Hepatic stellate cell (primary cell): ENCODE measurements around the gene BBS1.
A peak's percentile ranks its signal among the peaks of the same experiment; 100 is the strongest.
"Not testable (repeated sequence)": the region's sequence is repeated elsewhere in the genome, so short reads cannot be mapped to it uniquely, and the experiment has no call there.

Source experiments
- DNase-seq: peaks from one replicate; pipeline ENCODE4 v3.0.0; 2011; ENCODE audit warnings: low spot score

BBS1 gene

GRCh38 chr11:66510271-66510989 lies at the start of gene BBS1:
Gene BBS1 (plus strand): TSS chr11:66510635. CDS start chr11:66510660, 25 bp downstream.
- peak; percentile 85 for DNase-seq

DNA sequence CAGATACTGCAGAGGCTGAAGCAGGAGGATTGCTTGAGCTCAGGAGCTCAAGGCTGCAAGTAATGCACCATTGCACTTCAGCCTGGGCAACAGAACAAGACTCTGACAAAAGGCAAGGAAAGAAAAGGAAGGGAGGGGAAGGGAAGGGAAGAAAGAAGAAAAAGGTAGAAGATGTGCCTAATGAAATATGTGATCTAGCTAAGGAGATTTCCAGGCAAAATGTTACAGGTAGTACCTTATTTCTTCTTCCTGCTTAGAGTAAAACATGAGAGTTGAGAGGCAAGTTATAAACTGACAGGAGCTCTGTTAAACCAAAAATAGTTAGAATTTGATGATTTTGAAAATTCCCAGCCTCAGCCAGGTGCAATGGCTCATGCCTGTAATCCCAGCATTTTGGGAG lies 48.4 kb upstream of the BBS1 start:
- no peak for DNase-seq

DNA sequence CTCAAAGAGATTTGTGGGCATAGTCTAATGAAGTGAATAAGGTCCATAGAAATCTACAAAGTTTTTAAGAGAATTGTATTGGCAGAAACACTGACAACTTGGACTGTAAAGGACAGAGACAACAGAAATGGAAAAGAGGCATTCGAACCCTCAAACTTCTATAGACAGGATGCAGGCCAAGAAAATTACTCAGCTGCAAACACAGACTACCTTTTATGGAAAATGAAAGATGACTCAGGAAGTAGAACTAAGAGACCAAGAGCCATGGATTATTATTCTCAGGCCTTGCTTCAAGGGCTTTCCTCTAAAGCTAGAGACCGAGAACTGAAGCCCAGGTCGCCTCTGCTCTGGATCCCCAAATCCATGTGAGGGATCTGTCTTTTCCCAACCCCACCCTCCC lies 47.5 kb upstream of the BBS1 start:
- DNase-seq, result no peak

- not testable (repeated sequence) for DNase-seq
These were observed 46.3 kb upstream of the BBS1 start for GRCh38 chr11:66464116-66464515.

DNA sequence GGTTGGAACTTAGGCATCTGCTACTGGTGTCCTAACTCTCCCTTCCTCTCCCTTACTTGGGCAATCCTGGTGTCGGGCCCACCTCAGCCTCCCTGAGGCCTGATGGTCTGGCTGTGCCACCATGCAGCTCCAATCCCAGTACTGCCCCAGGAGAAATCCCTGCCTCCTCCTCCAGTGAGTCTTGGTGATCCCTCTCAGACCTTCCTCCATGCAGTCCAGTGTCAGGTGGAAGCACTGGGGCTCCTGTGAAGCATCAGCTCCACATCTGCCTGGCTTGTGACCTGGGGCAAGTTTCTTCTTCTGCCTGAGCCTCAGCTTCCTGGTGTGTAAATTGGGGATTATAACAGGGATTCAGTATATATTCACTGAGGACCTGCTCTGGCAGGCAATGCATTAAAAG lies 45.5 kb upstream of the BBS1 start:
- DNase-seq, result no peak

GRCh38 chr11:66465373-66466224 lies 44.8 kb upstream of the BBS1 start:
- DNase-seq, result no peak

DNA sequence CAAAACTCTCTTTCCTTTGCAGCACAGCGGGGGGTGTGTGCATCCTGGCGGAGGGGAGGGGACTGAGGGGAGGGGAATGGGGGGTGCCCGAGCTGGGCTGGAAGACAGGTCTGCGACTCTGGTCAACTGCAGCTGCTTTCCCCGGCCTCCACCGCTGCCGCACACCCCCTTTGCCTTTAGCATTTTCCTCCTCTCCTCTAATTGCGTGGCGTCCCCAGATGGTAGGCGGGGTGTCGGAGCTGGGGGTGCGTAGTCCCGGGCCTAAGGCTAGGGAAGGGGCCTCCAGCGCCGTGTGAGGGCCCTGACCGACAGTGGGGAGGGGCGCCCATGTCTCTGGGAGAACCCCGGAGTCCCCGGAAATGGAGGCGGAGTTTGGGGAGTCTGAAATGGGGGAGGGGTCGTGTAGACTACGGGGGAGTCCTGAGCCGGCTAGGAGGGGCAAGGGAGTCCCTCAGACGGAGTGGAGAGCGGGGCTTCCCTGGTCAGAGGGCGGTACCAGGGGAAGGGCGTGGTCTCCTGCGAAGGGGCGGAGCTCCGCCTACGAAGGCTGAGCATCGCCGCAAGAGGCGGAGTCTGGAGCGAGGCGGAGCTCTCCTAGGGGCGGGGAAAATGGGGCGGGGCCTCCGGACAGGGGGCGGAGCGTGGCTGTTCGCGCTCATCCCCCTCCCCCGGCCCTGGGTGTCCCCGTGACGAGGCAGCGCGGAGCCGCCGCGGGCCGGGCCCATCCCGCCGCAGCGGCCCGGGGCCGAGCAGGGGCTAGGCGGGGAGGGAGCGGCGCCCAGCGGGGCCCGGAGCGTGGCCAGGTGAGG lies 44.0 kb upstream of the BBS1 start, which contains the start of gene PELI3:
PELI3 (plus strand) TSS at position 681 of the 809 bp plus-strand sequence. CDS start 1,224 bp downstream, outside the sequence.
- DNase-seq, result peak; percentile 94

DNA sequence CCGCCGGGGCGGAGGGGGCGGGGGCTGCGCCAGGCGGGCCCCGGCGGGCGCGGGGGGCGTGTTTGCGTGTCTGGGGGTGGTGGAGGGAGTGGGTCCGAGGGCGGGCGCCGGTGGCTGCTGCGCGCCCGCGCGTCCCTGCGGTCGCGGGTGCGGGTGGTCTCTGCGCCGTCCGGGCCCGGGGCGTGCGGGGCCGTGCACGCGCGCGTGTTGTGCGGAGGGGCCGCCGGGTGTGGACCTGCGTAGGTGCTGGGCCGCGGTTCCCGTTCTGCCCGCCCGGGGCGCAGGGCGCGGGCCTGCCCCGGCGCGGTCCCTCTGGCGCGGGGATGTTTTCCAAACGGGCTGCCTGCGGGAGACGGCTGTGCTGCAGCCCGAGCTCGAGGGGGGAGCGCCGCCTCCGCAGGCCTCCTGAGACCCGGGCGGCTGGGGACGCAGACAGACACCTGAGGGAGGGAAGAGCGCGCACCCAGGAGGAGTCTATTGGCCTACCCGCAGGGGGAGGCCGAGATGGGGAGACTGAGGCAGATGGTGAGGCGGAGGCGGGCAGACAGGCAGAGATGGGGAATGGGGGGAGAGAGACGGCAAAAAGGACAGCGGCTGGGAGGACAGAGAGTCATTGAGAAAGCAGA lies 43.3 kb upstream of the BBS1 start:
- peak; percentile 72 for DNase-seq

DNA sequence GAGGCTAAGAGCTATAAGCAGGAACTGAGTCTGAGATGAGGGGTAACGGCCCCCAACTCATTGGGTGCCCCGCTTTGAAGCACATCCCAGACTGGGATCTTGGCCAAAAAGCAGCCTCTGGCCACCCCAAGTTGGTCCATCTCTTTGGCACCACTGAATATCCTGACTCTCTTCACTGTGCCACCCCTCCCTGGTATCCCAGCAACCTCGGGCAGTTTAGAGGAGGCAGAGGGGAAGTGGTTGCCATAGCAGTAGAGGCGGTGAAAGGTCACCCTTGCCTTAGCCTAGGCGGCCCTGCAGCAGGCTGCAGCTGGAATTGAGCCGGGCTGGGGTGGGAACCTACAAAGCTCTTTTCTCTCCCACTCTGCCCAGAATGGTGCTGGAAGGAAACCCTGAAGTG lies 42.7 kb upstream of the BBS1 start:
- no peak for DNase-seq

- no peak for DNase-seq
These were observed 41.7 kb upstream of the BBS1 start for GRCh38 chr11:66468691-66469090.

- no peak for DNase-seq
These were observed 41.0 kb upstream of the BBS1 start for GRCh38 chr11:66469441-66469840.

- DNase-seq, result no peak
These were observed 40.4 kb upstream of the BBS1 start for GRCh38 chr11:66470015-66470414.

DNA sequence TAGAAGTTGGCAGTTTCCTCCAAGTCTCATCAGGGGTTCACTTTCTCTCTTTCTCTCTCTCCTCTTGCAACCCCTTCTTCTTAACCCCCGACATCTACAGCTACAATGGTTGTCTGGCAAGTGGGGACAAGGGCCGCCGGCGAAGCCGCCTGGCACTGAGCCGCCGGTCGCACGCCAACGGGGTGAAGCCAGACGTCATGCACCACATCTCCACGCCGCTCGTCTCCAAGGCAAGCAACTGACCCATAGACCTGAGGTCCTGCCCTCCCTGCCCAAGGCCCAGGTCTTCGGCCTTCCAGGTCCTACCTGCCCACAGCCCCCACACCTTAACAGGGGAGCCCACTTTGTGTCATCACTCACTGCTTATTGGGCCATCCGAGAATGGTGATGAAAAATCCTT lies 39.3 kb upstream of the BBS1 start:
- no peak for DNase-seq

- DNase-seq, result no peak
These were observed 38.4 kb upstream of the BBS1 start for GRCh38 chr11:66472054-66472453.

GRCh38 chr11:66473167-66473566 lies 37.3 kb upstream of the BBS1 start:
- DNase-seq, result no peak

DNA sequence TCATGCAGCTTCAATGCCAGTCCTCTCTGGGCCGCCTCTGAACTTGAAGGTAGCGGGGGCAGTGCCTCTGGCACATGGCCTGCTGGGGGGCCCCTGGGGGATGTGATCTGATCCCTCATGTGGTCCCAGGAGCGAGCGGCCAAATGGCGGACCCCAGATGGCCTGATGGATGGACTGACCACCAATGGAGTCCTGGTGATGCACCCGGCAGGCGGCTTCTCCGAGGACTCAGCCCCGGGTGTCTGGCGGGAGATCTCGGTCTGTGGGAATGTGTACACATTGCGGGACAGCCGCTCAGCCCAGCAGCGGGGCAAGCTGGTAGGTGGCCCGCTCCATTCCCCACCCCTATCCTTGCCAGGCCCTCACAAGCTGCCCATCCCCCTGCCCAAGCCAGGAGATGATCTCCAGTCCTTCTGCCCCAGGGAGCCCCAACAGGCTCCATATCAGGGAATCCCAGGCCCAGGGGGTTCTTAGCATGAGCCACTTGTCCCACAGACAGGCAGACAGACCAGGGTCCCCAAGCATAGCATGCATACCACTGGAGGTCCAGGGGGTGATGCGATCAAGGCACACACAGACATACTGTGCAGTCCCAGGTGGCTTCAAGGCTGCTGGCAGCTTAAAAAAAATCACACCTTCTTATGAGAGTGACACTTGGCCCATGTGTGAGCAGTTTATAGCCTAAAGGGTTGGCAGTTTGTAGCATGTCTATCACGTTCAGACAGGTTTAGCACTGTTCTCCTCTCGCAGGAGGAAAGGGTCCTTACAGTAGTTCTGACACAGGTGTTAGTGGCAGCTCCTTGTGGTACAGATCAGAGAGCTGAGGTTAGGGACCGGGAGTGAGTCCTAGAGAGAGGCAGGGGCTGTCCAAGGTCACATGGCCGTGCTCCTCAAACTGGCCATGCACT lies 36.6 kb upstream of the BBS1 start:
- DNase-seq, result no peak

DNA sequence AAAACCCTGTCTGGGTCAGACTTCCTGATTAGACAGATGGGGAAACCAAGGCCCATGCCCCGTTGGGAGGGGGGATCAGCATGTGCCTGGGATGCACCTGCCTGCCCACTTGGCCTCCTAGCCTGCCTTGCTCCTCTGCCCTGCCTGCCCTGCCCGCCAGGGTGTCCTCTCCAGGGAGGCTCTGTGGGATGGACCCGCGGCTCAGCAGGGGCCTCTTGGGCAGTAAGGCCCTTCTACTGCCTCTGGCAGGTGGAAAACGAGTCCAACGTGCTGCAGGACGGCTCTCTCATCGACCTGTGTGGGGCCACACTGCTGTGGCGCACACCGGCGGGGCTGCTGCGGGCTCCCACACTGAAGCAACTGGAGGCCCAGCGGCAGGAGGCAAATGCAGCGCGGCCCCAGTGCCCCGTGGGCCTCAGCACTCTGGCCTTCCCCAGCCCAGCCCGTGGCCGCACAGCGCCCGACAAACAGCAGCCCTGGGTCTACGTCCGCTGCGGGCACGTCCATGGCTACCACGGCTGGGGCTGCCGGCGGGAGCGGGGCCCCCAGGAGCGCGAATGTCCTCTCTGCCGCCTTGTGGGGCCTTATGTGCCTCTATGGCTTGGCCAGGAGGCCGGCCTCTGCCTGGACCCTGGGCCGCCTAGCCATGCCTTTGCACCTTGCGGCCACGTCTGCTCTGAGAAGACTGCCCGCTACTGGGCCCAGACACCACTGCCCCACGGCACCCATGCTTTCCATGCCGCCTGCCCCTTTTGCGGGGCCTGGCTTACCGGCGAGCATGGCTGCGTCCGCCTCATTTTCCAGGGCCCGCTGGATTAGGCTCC lies 34.9 kb upstream of the BBS1 start:
- DNase-seq, result no peak

- no peak for DNase-seq
These were observed 34.1 kb upstream of the BBS1 start for GRCh38 chr11:66476173-66476840.

DNA sequence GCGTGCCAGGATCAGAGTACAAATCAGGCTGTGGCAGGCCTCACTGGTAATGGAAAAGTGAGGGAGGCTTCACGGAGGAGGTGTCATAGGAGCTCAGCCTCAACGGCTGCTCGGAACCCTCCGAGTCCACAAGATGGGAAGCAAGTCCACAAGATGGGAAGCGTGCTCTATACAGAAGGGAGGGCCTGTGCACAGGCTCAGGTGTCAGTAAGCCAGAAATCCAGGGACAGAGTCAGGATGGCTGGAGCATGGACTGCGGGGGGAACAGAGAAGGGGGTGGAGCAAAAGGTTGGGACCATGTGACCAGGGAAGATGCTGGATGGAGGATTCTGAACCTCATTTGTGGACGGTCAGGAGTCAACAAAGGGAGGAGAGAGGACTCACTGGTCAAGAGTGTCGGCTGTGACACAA lies 33.6 kb upstream of the BBS1 start:
- no peak for DNase-seq
